Thyroid gland (tissue), 4 donors: ENCODE results near the gene TRAF5.

ENCODE experiments used
- CTCF ChIP-seq, 6 experiments: fragments of 200-600 bp in 3 of 6; fragments of 450-650 bp in 3 of 6; sonication (generic) in 3 of 6; IDR thresholded peaks; one replicate each; pipeline ENCODE4 v1.5.1; 2016 to 2019; ENCODE audit warnings: antibody characterized with exemption in 6 of 6, mild to moderate bottlenecking in 2 of 6, inconsistent platforms in 1 of 6, moderate library complexity in 1 of 6
- POLR2A ChIP-seq, 2 donors: fragments of 450-650 bp; IDR thresholded peaks; one replicate each; pipeline ENCODE4 v1.6.1; 2017; ENCODE audit warnings: antibody characterized with exemption in 2 of 2, mild to moderate bottlenecking in 2 of 2, moderate library complexity in 1 of 2

DNA sequence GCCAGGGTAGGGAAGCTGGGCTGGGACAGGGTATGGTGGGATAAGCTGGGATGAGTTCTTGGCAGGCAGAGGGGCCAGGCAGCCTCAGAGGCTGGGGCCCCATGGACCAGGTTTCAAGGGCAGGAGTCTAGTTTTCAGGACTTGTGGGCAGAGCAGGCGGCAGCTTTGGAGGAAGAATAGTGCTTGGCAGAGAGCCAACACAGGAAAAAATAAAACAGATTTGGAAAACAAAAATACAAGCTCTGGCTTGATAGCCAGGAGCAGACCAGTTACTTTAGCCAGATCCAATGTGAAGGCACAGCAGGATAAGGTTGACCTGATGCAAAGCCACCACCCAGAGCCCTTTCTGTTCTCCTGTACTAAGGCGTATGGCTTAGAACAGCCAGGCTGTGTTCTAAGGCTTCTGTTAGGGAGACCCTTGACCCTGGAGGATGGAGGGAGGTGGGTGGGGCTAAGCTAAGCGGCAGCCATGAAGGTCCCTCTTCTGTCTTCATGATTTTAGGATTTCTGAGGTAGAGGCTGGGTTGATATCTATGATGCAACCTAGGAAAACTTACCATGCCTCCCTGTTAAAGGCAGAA lies 5.5 kb downstream of the TRAF5 start:
- TF ChIP-seq CTCF (IDR thresholded peaks at IDR 0.05) (no peak), POLR2A (IDR thresholded peaks at IDR 0.05) (no peak)
